Aorta (tissue), 5 donors: ENCODE measurements around the gene CCBE1. TPM values are rescaled to one million over a fixed set of nuclear protein-coding genes. Genes with fewer than 3 reads are reported as not detected.

ENCODE experiments used
- ATAC-seq: fragments of 200-7000 bp; cut with Tn5 transposase; one replicate; pipeline ENCODE4 v1.9.1; 2022; ENCODE audit warnings: moderate library complexity; ENCODE audit not compliant: low FRiP score
- DNase-seq, 2 donors: peaks; one replicate each; pipeline ENCODE4 v3.0.0-alpha.2; 2020
- H3K27ac ChIP-seq, 2 donors: one replicate each; pipeline ENCODE4 v1.5.1; 2013; ENCODE audit warnings: low read length in 2 of 2, mild to moderate bottlenecking in 2 of 2, moderate library complexity in 2 of 2, control low read depth in 1 of 2, inconsistent platforms in 1 of 2, low read depth in 1 of 2
- H3K27me3 ChIP-seq, 2 donors: one replicate each; pipeline ENCODE4 v1.6.1; 2013; ENCODE audit warnings: control low read depth in 1 of 2, low read length in 1 of 2, mild to moderate bottlenecking in 1 of 2, moderate library complexity in 1 of 2; ENCODE audit not compliant: insufficient read depth in 2 of 2, control insufficient read depth in 1 of 2
- H3K36me3 ChIP-seq, 2 donors: one replicate each; pipeline ENCODE4 v1.6.1; 2013; ENCODE audit warnings: control low read depth in 1 of 2, low read length in 1 of 2, mild to moderate bottlenecking in 1 of 2; ENCODE audit not compliant: insufficient read depth in 2 of 2, control insufficient read depth in 1 of 2
- H3K4me1 ChIP-seq, 2 donors: one replicate each; pipeline ENCODE4 v1.6.1; 2013; ENCODE audit warnings: low read length in 2 of 2, control low read depth in 1 of 2, mild to moderate bottlenecking in 1 of 2, moderate library complexity in 1 of 2; ENCODE audit not compliant: insufficient read depth in 2 of 2, control insufficient read depth in 1 of 2
- H3K4me3 ChIP-seq, 2 donors: one replicate each; pipeline ENCODE4 v1.5.1; 2013; ENCODE audit warnings: low read length in 2 of 2, control low read depth in 1 of 2, mild to moderate bottlenecking in 1 of 2
- H3K9me3 ChIP-seq: one replicate; pipeline ENCODE4 v1.6.1; 2013; ENCODE audit warnings: mild to moderate bottlenecking, low read length; ENCODE audit not compliant: control insufficient read depth
- WGBS, 2 donors: extraction: QIAGEN DNeasy Blood & Tissue Kit; methylation state at CpG; one replicate each; pipeline ENCODE4 v1.1.7; 2013; 5-methylcytosine and 5-hydroxymethylcytosine counted together
- intact Hi-C, 2 donors: fragments of 100-400 bp; cut with DNase I; formaldehyde crosslinking; loops; one replicate each; pipeline versions ENCODE4 v1.14.2 to v1.15.0; 2022
- polyA plus RNA-seq, 2 donors: library from polyadenylated mRNA; stranded (reverse); fragments of 200-250 nt; gene quantifications; one replicate each; pipeline ENCODE4 v1.2.3, GENCODE V29; 2013
- total RNA-seq, 2 donors: library from RNA; stranded (reverse); fragmentation: NEBNext Ultra II Directional; extraction: Animal tissue kit (Norgen Biotek cat#: 25700); gene quantifications; one replicate each; pipeline ENCODE4 v1.2.1, GENCODE V29; 2021
- donor health status: healthy with polysubstance abuse.
- donor health status: Bipolar disorder and iron deficiency.
- donor health status: DM: no; HTN: no; CAD: no.
- donor health status: DM: no; HTN: no; CAD: no.
- donor health status: DM: yes; HTN: yes; CAD: no.

CCBE1 gene
- total and polyA plus RNA-seq, 4 donors: 0.36 to 0.61 TPM; not detected in 2

DNA sequence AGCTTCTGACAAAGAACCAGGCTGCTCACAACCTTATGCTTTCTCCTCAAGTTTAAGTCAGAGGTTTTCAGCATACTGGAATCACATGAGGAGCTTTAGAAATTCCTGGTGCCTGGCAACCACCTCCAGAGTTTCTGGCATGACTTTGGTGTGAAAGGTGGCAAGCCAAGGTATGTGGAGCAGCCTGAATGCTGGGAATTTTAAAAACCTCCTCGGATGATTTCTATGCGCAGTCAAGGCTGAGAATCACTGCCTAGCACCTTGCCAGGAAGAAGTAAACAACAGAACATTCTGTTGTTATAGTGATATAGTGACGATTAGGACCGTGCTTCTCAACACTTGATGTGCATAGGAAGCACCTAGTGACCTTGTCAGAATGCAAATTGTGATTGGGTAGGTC is 11.7 kb downstream of the CCBE1 start:
- DNase-seq (no peak), ATAC-seq (no peak)
- Histone ChIP-seq H3K4me1 (no peaks in the 10 kb centered on the region), H3K9me3 (no peaks in the 10 kb centered on the region), H3K36me3 (no peaks in the 10 kb centered on the region), H3K4me3 (no peak overlapping the region), H3K27ac (no peak overlapping the region), H3K27me3 (no peaks in the 10 kb centered on the region)
- intact Hi-C loops: no loop called here
- 36 to 39% methylated on average over 4 of the region's 4 CpGs for WGBS, 2 donors

DNA sequence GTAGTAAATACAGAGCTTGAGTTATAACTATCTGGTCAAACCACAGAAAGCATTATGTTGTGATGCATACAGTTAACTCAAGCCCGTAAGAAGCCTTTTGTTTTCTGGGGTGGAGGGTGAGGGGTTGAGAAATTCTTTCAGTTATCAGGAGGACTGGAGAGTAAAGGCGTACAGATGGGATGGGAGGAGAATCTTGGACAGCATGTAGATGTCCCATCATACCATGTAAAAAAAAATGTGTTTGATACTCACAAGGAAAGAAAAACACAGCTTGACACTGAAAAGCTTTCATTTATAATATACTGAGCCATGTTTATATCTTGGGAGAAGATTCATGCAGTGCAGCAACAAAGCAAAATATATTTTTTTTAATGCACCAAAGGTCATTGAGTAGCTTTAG is 12.4 kb downstream of the CCBE1 start:
- ATAC-seq (no peak), DNase-seq (no peak)
- Histone ChIP-seq H3K36me3 (no peaks in the 10 kb centered on the region), H3K9me3 (no peaks in the 10 kb centered on the region), H3K4me3 (no peak overlapping the region), H3K4me1 (no peaks in the 10 kb centered on the region), H3K27me3 (no peaks in the 10 kb centered on the region), H3K27ac (no peak overlapping the region)
- WGBS, 2 donors: 54 to 74% methylated on average over 2 of the region's 2 CpGs
- intact Hi-C loops: no loop called here

DNA sequence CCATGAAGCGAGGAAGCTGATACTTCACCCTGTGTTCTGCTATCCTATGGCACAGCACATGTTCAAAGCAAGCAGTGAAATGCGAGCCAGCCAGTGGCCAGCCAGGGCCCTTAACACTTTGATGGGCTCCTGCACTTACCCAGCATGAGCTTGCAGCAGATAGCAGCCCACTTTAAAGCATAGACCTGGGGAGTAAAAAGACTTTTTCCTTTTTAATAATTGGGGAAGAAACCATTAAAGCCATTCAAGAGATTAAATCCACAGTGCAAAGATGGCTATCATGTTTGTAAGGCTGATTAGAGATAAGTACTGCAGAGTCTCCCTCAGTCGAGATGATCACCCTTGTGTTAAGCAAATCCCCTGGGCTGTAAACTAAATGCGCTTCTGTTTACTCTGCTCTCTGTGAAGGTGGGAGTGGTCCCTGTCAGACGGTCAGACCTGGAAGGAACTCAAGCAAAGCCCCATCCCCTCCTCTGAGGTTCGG is 15.7 kb downstream of the CCBE1 start:
- DNase-seq: no peak
- H3K27me3 ChIP-seq: no peaks in the 10 kb centered on the region
- WGBS, 2 donors: 31 to 39% methylated on average over 6 of the region's 6 CpGs
- intact Hi-C loops: no loop called here
- no peak overlapping the region for H3K27ac ChIP-seq
- no peaks in the 10 kb centered on the region for H3K9me3 ChIP-seq
- no peak for ATAC-seq
- no peak overlapping the region for H3K4me3 ChIP-seq
- no peaks in the 10 kb centered on the region for H3K4me1 ChIP-seq
- H3K36me3 ChIP-seq: no peaks in the 10 kb centered on the region

DNA sequence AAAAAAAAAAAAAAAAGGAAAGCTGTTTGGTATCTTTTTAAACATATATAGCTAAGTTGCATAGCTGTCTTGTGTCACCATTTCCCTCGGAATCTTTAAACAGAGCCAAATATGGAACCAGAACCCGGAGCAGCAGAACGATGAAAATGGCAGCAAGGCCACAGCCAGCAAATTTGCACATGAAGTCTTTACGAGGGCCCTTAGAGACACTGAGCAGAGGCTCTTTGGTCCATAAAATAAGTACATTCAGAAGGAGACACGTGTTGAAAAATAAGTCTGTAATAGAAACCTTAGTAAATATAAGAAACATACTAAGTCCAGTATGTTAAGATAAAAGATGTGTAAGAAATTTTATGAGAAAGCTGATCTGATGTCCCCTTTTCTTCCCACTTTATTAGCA is 16.2 kb downstream of the CCBE1 start:
- 57 to 69% methylated on average over 5 of the region's 5 CpGs for WGBS, 2 donors
- Histone ChIP-seq H3K27ac (no peak overlapping the region), H3K9me3 (no peaks in the 10 kb centered on the region), H3K4me1 (no peaks in the 10 kb centered on the region), H3K36me3 (no peaks in the 10 kb centered on the region), H3K4me3 (no peak overlapping the region), H3K27me3 (no peaks in the 10 kb centered on the region)
- intact Hi-C loops: no loop called here
- no peak for DNase-seq
- ATAC-seq: no peak

DNA sequence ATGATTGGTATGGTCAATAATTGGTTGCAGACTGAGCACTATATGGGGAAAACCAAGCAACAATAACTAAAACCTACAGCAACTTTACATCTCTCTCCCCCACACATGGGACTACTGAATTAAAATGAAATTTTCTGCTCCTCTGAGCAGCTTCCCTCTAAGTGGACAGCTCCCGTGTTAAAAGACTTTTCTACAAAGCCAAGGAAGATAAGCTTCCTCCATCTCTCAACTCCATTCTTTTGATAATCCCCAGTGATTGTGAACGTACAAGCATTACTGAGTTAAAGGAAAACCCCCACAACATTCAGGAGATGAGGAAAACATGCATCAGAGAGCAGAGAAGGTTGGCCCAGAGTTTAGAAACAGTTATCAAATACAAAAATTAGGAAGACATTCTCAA is 21.9 kb downstream of the CCBE1 start:
- H3K27ac ChIP-seq: no peak overlapping the region

DNA sequence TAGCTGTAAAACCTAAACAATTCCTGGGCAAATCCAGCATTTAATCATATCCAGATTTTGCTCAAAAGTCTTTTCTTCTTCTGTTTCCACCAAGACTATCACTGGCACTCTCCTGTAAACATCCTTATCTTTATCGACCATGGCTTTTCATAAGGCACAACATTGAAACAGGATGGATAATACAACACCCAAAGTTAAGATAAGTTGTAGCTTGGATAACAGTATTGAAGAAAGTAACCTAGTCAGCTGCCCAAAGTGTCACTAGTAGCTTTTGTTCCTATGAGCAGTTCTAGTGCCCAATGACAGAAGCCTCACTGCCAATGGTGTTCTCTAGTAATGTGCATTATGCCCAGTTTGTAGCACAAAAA is 22.3 kb downstream of the CCBE1 start:
- H3K4me3 ChIP-seq: no peak overlapping the region
- H3K27me3 ChIP-seq: no peaks in the 10 kb centered on the region
- ATAC-seq: no peak
- H3K4me1 ChIP-seq: no peaks in the 10 kb centered on the region
- H3K36me3 ChIP-seq: no peaks in the 10 kb centered on the region
- intact Hi-C loops: no loop called here
- H3K27ac ChIP-seq: no peak overlapping the region
- no peaks in the 10 kb centered on the region for H3K9me3 ChIP-seq
- no peak for DNase-seq
- 62 to 71% methylated on average over 1 of the region's 1 CpG for WGBS, 2 donors

More for the DNA sequence above, 21.9 kb downstream of the CCBE1 start:
- no peak overlapping the region for H3K4me3 ChIP-seq
- no peaks in the 10 kb centered on the region for H3K4me1 ChIP-seq
- no peaks in the 10 kb centered on the region for H3K36me3 ChIP-seq
- 19 to 22% methylated on average over 2 of the region's 2 CpGs for WGBS, 2 donors
- DNase-seq (no peak), ATAC-seq (no peak)
- no peaks in the 10 kb centered on the region for H3K27me3 ChIP-seq
- no peaks in the 10 kb centered on the region for H3K9me3 ChIP-seq
- intact Hi-C loops: no loop called here

DNA sequence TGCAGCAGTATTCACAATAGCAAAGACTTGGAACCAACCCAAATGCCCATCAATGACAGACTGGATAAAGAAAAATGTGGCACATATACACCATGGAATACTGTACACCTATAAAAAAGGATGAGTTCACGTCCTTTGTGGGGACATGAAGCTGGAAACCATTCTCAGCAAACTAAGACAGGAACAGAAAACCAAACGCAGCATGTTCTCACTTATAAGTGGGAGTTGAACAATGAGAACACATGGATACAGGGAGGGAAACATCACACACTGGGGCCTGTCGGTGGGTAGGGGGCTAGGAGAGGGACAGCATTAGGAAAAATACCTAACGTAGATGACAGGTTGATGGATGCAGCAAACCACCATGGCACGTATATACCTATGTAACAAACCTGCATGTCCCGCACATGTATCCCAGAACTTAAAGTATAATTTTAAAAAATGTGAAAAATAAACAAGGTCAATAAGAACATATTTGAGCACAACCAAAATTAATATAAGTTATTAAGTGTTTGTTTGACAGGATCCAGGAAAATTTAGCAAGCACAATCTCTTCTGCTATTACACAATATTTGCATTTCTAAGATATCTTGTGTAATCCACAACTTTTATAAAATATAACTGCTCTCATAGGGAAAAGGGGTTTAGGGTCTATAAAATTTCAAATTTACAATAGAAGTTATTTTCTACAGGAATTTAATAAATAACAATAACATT is 22.9 kb downstream of the CCBE1 start:
- DNase-seq (no peak), ATAC-seq (no peak)
- no peaks in the 10 kb centered on the region for H3K36me3 ChIP-seq
- H3K9me3 ChIP-seq: no peaks in the 10 kb centered on the region
- H3K4me1 ChIP-seq: no peaks in the 10 kb centered on the region
- H3K27ac ChIP-seq: no peak overlapping the region
- no peak overlapping the region for H3K4me3 ChIP-seq
- no peaks in the 10 kb centered on the region for H3K27me3 ChIP-seq
- WGBS, 2 donors: 82 to 84% methylated on average over 6 of the region's 6 CpGs
- intact Hi-C loops: no loop called here

DNA sequence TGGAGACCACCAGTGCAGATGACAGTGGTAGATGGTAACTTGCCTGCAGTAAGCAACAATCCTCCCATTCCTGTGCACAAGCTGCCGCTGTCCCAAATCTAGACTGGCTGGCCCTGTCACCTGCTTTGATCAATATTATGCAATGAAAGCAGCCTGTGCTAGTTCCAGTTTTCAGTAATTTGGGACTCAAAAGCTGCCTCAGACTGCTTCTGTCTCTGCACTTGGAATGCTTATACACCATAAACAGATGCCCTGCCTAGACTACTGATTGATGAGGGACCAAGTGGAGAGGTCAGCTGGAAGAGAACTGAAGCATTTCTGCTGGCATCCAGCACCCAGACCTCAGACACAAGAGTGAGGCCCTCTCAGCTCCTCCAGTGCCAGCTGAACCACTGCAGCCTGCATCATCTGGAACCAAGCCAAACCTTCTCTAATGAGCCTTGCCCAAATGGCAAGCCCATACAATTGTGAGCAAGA is 24.9 kb downstream of the CCBE1 start:
- no peaks in the 10 kb centered on the region for H3K4me1 ChIP-seq
- H3K36me3 ChIP-seq: no peaks in the 10 kb centered on the region
- no peak overlapping the region for H3K27ac ChIP-seq
- DNase-seq (no peak), ATAC-seq (no peak)
- WGBS, 2 donors: 79 to 88% methylated on average over 1 of the region's 1 CpG
- H3K4me3 ChIP-seq: no peak overlapping the region
- no peaks in the 10 kb centered on the region for H3K27me3 ChIP-seq
- no peaks in the 10 kb centered on the region for H3K9me3 ChIP-seq
- intact Hi-C loops: no loop called here

DNA sequence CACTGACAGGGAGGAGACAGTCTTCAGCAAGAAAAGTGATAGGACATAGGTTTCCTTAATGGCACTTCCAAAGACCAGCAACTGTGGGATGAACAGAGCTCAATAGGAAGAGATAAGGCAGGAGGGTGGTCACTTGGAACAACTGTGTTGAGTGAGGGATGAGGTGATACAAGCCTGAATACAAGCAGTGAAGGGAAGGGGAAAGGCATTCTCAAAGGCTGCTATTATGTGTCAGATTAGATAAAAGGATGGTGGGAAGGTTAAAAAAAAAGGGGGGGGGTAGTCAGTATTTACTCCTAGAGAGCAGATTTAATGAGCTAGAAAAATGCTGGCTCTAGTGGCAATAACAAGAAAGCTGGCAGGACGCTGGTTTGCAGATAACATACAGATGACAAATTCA is 25.7 kb downstream of the CCBE1 start:
- no peak for ATAC-seq
- intact Hi-C loops: no loop called here
- 15 to 38% methylated on average over 1 of the region's 1 CpG for WGBS, 2 donors

More for the DNA sequence above, 25.7 kb downstream of the CCBE1 start:
- no peaks in the 10 kb centered on the region for H3K36me3 ChIP-seq
- H3K27ac ChIP-seq: no peak overlapping the region
- H3K27me3 ChIP-seq: no peaks in the 10 kb centered on the region
- no peak for DNase-seq
- no peaks in the 10 kb centered on the region for H3K9me3 ChIP-seq
- no peak overlapping the region for H3K4me3 ChIP-seq
- no peaks in the 10 kb centered on the region for H3K4me1 ChIP-seq
